Activated T-helper 2 cell treated with anti-CD3 and anti-CD28 coated beads, Interferon-gamma antibody, Interleukin-2, Interleukin-4, amounts not matched to agents 10 μg/mL and 5 μg/mL and 100 μg/mL, durations not matched to agents 14 hours and 24 hours and 36 hours (primary cell): ENCODE measurements around the gene NEK10. TPM values are rescaled to one million over a fixed set of nuclear protein-coding genes. Genes with fewer than 3 reads are reported as not detected.

Experiments used
- DNase-seq: peaks from one replicate; pipeline ENCODE4 v3.0.0; 2021; ENCODE audit warnings: low spot score
- H3K27ac Mint-ChIP-seq: one replicate; pipeline ENCODE4 v1.8.0; 2021; ENCODE audit warnings: mixed read lengths
- H3K27me3 Mint-ChIP-seq: one replicate; pipeline ENCODE4 v1.8.0; 2021; ENCODE audit warnings: low read depth, mixed read lengths
- H3K36me3 Mint-ChIP-seq: one replicate; pipeline ENCODE4 v1.8.0; 2021; ENCODE audit warnings: low read depth, mixed read lengths
- H3K4me1 Mint-ChIP-seq: one replicate; pipeline ENCODE4 v1.8.0; 2021; ENCODE audit warnings: low read depth, mixed read lengths
- H3K4me3 Mint-ChIP-seq: one replicate; pipeline ENCODE4 v1.8.0; 2021; ENCODE audit warnings: low read depth, mild to moderate bottlenecking, moderate library complexity, mixed read lengths
- H3K9me3 Mint-ChIP-seq: one replicate; pipeline ENCODE4 v1.8.0; 2021; ENCODE audit warnings: mixed read lengths
- intact Hi-C: fragments of 100-400 bp; cut with micrococcal nuclease; formaldehyde crosslinking; loops from one replicate; pipeline ENCODE4 v1.15.1; 2023
- total RNA-seq: library from RNA; stranded (reverse); gene quantifications from 2 replicates; pipeline ENCODE4 v1.2.3, GENCODE V29; 2022

The NEK10 gene
- total RNA-seq, 1 donor from 2014 or later, result 0.84 TPM

DNA sequence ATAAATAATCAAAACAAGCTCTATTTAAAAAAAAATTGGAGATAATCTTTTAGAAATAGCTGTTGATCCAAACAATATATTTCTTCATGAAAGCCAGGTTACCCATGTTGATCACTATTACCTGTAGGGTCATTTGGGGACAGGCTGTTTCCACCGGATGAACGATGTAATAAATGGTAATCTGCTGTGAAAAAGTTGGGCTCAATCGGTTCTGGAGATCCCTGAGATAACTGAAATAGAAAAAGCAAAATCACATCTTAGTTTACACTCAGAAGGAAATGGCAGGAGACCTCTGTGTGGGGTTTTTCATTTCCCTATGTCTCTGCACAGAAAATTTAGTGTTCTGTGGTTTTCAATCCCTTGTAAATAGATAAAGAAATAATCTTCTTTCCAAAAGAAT is 249.5 kb downstream of the NEK10 start:
- Mint-ChIP-seq H3K4me3 (no peak overlapping the region), H3K9me3 (no peaks in the 10 kb centered on the region), H3K36me3 (no peaks in the 10 kb centered on the region), H3K27ac (no peak overlapping the region), H3K4me1 (no peaks in the 10 kb centered on the region), H3K27me3 (no peaks in the 10 kb centered on the region)
- intact Hi-C loops, result no loop called here
- DNase-seq, result no peak

DNA sequence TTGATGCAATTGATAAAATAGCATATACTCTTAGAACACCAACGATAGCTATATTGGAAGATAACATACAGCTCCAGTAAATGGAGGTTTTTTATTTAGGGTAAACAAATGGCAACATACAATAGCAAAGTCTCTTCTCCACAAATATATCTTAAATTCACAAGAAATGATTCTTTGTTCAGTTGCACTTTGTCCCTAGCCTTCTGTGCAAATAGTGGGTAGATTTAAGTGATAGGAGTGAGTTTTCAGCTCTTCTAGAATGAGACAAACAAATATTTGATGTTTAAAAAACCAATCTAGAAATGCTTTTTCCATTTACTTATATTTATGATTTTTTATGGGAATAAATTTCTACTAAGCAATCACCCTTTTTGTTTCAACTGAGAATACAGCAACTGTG is 253.8 kb downstream of the NEK10 start:
- no peaks in the 10 kb centered on the region for H3K27me3 Mint-ChIP-seq
- no peak overlapping the region for H3K4me3 Mint-ChIP-seq
- no peak overlapping the region for H3K27ac Mint-ChIP-seq
- H3K4me1 Mint-ChIP-seq, result no peaks in the 10 kb centered on the region
- intact Hi-C loops, result no loop called here
- H3K36me3 Mint-ChIP-seq, result no peaks in the 10 kb centered on the region
- DNase-seq, result no peak
- no peaks in the 10 kb centered on the region for H3K9me3 Mint-ChIP-seq

DNA sequence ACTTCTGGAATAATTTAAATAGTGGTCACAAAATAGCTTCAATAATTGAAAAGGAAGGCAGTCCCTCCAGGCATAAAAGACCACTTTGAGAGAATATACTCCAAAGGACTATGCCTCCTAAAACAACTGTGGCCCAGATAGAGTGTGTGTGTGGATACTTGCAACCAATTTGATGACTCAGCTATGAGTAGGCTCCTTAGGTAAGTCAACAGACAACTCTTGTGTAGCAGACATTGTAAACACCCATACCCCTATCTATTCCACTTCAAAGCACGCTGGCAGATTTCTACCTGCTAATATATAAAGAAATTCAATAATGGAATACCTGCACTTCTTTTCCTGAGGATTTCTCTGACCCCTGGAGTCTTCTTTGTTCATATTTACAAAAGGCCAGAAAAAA is 254.5 kb downstream of the NEK10 start:
- H3K36me3 Mint-ChIP-seq, result no peaks in the 10 kb centered on the region
- H3K4me3 Mint-ChIP-seq, result no peak overlapping the region

DNA sequence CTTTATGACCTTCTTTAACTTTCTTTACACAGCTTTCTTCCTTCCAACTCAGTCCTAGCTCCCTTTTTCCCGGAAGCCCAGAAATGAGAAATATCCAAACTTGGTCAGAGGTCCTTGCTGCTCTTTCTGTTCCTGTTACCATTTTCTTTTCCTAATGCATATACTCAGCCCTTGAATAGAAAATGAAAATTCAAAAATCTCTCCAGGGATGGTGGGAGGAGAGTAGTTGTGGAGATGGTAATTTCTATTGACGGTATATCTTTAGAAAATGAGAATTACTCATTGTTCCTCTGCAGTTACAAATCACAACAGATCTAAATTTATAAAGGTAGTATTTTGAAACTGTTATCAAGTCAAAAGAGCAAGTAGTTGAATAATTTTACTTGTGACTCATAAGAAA is 255.1 kb downstream of the NEK10 start:
- no peak for DNase-seq
- Mint-ChIP-seq H3K4me1 (no peaks in the 10 kb centered on the region), H3K27me3 (no peaks in the 10 kb centered on the region)

More for the DNA sequence above, 254.5 kb downstream of the NEK10 start:
- DNase-seq, result no peak
- intact Hi-C loops, result no loop called here
- no peaks in the 10 kb centered on the region for H3K4me1 Mint-ChIP-seq
- no peaks in the 10 kb centered on the region for H3K27me3 Mint-ChIP-seq
- no peaks in the 10 kb centered on the region for H3K9me3 Mint-ChIP-seq
- H3K27ac Mint-ChIP-seq, result no peak overlapping the region

GRCh38 chr3:27110020-27110419 is 259.2 kb downstream of the NEK10 start:
- Mint-ChIP-seq H3K9me3 (no peaks in the 10 kb centered on the region), H3K36me3 (no peaks in the 10 kb centered on the region), H3K27me3 (no peaks in the 10 kb centered on the region), H3K4me1 (no peaks in the 10 kb centered on the region), H3K27ac (no peak overlapping the region), H3K4me3 (no peak overlapping the region)
- no peak for DNase-seq
- intact Hi-C loops, result no loop called here

More for the DNA sequence above, 255.1 kb downstream of the NEK10 start:
- no peaks in the 10 kb centered on the region for H3K9me3 Mint-ChIP-seq
- H3K4me3 Mint-ChIP-seq, result no peak overlapping the region
- no peak overlapping the region for H3K27ac Mint-ChIP-seq
- intact Hi-C loops, result no loop called here
- H3K36me3 Mint-ChIP-seq, result no peaks in the 10 kb centered on the region

DNA sequence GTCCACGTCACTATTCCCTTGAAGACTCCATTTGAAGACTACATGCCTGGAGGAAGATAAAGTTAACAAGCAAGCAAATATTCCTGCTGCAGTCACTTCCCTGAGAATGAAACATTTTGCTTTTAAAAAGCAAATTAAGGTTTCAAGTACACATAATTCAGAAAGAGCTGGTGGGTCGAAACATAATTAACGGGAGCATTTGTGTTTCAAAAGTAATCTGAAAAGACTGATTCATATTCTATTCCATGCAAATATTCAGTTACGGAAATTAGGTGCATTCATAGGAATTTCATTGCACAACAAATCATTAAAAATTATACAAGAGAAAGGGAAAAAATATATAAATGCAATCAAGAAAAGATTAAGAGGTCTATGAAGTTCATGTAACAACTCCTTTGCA is 260.9 kb downstream of the NEK10 start:
- intact Hi-C loops, result no loop called here
- Mint-ChIP-seq H3K9me3 (no peaks in the 10 kb centered on the region), H3K4me3 (no peak overlapping the region)

GRCh38 chr3:27105904-27106303 is 263.3 kb downstream of the NEK10 start:
- no peaks in the 10 kb centered on the region for H3K9me3 Mint-ChIP-seq
- no peaks in the 10 kb centered on the region for H3K27me3 Mint-ChIP-seq
- H3K4me3 Mint-ChIP-seq, result no peak overlapping the region
- no peak for DNase-seq
- intact Hi-C loops, result no loop called here
- H3K36me3 Mint-ChIP-seq, result no peaks in the 10 kb centered on the region
- no peak overlapping the region for H3K27ac Mint-ChIP-seq
- H3K4me1 Mint-ChIP-seq, result no peaks in the 10 kb centered on the region

More for the DNA sequence above, 260.9 kb downstream of the NEK10 start:
- Mint-ChIP-seq H3K27ac (no peak overlapping the region), H3K4me1 (no peaks in the 10 kb centered on the region), H3K36me3 (no peaks in the 10 kb centered on the region), H3K27me3 (no peaks in the 10 kb centered on the region)
- DNase-seq, result no peak

GRCh38 chr3:27097182-27097581 is 272.0 kb downstream of the NEK10 start:
- Mint-ChIP-seq H3K27me3 (no peaks in the 10 kb centered on the region), H3K9me3 (no peaks in the 10 kb centered on the region), H3K27ac (no peak overlapping the region), H3K4me3 (no peak overlapping the region), H3K4me1 (no peaks in the 10 kb centered on the region), H3K36me3 (no peaks in the 10 kb centered on the region)
- DNase-seq, result no peak
- intact Hi-C loops, result no loop called here

GRCh38 chr3:27095553-27096222 is 273.5 kb downstream of the NEK10 start:
- Mint-ChIP-seq H3K36me3 (no peaks in the 10 kb centered on the region), H3K4me1 (no peaks in the 10 kb centered on the region), H3K27me3 (no peaks in the 10 kb centered on the region), H3K4me3 (no peak overlapping the region), H3K9me3 (no peaks in the 10 kb centered on the region), H3K27ac (no peak overlapping the region)
- DNase-seq, result no peak
- intact Hi-C loops, result no loop called here

- intact Hi-C loops, result no loop called here
- no peaks in the 10 kb centered on the region for H3K36me3 Mint-ChIP-seq
- H3K4me3 Mint-ChIP-seq, result no peak overlapping the region
- no peak for DNase-seq
- H3K4me1 Mint-ChIP-seq, result no peaks in the 10 kb centered on the region
- H3K27ac Mint-ChIP-seq, result no peak overlapping the region
- no peaks in the 10 kb centered on the region for H3K9me3 Mint-ChIP-seq
- no peaks in the 10 kb centered on the region for H3K27me3 Mint-ChIP-seq
Measured at GRCh38 chr3:27094721-27095120, 274.5 kb downstream of the NEK10 start.

GRCh38 chr3:27093771-27094170 is 275.4 kb downstream of the NEK10 start:
- Mint-ChIP-seq H3K27me3 (no peaks in the 10 kb centered on the region), H3K4me1 (no peaks in the 10 kb centered on the region), H3K9me3 (no peaks in the 10 kb centered on the region), H3K4me3 (no peak overlapping the region), H3K27ac (no peak overlapping the region), H3K36me3 (no peaks in the 10 kb centered on the region)
- intact Hi-C loops, result no loop called here
- DNase-seq, result no peak

- Mint-ChIP-seq H3K36me3 (no peaks in the 10 kb centered on the region), H3K27ac (no peak overlapping the region), H3K4me1 (no peaks in the 10 kb centered on the region), H3K9me3 (no peaks in the 10 kb centered on the region), H3K4me3 (no peak overlapping the region), H3K27me3 (no peaks in the 10 kb centered on the region)
- DNase-seq, result no peak
- intact Hi-C loops, result no loop called here
Measured at GRCh38 chr3:27090275-27091041, 278.7 kb downstream of the NEK10 start.

- no peaks in the 10 kb centered on the region for H3K4me1 Mint-ChIP-seq
- H3K27ac Mint-ChIP-seq, result no peak overlapping the region
- intact Hi-C loops, result no loop called here
- no peaks in the 10 kb centered on the region for H3K9me3 Mint-ChIP-seq
- no peak overlapping the region for H3K4me3 Mint-ChIP-seq
- no peaks in the 10 kb centered on the region for H3K27me3 Mint-ChIP-seq
- no peaks in the 10 kb centered on the region for H3K36me3 Mint-ChIP-seq
- no peak for DNase-seq
Measured at GRCh38 chr3:27089645-27090044, 279.5 kb downstream of the NEK10 start.
